Panc1 (cell line): ENCODE measurements around the gene POLE.

Experiments
- POLR2AphosphoS5 ChIP-seq: IDR thresholded peaks from 2 replicates; pipeline ENCODE4 v1.6.1; 2012; ENCODE audit warnings: mild to moderate bottlenecking, low read depth, low read length, moderate library complexity
- TF ChIP-seq, protein P1 (sequence below): fragments of 450-650 bp; IDR thresholded peaks from 2 replicates; pipeline ENCODE4 v1.5.1; 2017; ENCODE audit warnings: mild to moderate bottlenecking
- TF ChIP-seq, protein P2 (sequence below), 2 experiments: IDR thresholded peaks; 2 replicates each; pipeline ENCODE4 v1.6.1; 2011 to 2012; ENCODE audit warnings: low read depth in 2 of 2, control low read depth in 1 of 2, low read length in 1 of 2, mild to moderate bottlenecking in 1 of 2, moderate library complexity in 1 of 2; ENCODE audit not compliant: insufficient read depth in 1 of 2

DNA sequence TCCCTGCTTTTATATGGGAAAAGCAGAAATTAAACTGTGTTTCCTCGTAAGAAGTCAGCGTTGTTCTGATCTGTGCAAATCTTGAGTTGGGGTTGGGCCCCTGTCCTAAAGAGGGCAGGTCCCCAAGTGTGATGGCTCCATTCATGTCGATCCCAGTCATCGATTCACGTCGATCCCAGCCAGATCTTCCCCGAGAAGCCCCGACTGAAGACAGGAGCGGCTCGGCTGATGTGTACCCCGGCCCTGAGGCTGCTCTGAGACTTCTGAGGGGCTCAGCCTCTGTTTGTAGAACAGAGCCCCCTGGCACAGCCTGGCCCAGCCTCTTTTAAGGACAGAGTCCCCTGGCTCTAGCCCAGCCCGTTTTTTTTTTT lies 32.8 kb upstream of the POLE start:
- TF ChIP-seq, protein P1, sequence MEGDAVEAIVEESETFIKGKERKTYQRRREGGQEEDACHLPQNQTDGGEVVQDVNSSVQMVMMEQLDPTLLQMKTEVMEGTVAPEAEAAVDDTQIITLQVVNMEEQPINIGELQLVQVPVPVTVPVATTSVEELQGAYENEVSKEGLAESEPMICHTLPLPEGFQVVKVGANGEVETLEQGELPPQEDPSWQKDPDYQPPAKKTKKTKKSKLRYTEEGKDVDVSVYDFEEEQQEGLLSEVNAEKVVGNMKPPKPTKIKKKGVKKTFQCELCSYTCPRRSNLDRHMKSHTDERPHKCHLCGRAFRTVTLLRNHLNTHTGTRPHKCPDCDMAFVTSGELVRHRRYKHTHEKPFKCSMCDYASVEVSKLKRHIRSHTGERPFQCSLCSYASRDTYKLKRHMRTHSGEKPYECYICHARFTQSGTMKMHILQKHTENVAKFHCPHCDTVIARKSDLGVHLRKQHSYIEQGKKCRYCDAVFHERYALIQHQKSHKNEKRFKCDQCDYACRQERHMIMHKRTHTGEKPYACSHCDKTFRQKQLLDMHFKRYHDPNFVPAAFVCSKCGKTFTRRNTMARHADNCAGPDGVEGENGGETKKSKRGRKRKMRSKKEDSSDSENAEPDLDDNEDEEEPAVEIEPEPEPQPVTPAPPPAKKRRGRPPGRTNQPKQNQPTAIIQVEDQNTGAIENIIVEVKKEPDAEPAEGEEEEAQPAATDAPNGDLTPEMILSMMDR: no peak
- TF ChIP-seq, protein P2, sequence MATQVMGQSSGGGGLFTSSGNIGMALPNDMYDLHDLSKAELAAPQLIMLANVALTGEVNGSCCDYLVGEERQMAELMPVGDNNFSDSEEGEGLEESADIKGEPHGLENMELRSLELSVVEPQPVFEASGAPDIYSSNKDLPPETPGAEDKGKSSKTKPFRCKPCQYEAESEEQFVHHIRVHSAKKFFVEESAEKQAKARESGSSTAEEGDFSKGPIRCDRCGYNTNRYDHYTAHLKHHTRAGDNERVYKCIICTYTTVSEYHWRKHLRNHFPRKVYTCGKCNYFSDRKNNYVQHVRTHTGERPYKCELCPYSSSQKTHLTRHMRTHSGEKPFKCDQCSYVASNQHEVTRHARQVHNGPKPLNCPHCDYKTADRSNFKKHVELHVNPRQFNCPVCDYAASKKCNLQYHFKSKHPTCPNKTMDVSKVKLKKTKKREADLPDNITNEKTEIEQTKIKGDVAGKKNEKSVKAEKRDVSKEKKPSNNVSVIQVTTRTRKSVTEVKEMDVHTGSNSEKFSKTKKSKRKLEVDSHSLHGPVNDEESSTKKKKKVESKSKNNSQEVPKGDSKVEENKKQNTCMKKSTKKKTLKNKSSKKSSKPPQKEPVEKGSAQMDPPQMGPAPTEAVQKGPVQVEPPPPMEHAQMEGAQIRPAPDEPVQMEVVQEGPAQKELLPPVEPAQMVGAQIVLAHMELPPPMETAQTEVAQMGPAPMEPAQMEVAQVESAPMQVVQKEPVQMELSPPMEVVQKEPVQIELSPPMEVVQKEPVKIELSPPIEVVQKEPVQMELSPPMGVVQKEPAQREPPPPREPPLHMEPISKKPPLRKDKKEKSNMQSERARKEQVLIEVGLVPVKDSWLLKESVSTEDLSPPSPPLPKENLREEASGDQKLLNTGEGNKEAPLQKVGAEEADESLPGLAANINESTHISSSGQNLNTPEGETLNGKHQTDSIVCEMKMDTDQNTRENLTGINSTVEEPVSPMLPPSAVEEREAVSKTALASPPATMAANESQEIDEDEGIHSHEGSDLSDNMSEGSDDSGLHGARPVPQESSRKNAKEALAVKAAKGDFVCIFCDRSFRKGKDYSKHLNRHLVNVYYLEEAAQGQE (IDR thresholded peaks at IDR 0.05; ENCODE audit: insufficient read depth in 1 of 2, low read depth in 2 of 2, low read length in 1 of 2): no peak
- no peak for TF ChIP-seq POLR2AphosphoS5
